Muscle of arm (tissue), 12 donors: ENCODE data around the gene TNS4. TPM values are rescaled to one million over a fixed set of nuclear protein-coding genes. Genes with fewer than 3 reads are reported as not detected.

Experiments
- DNase-seq: peaks from one replicate; pipeline ENCODE4 v3.0.0-alpha.2; 2013
- polyA plus RNA-seq, 12 donors: library from polyadenylated mRNA; unstranded; fragments of 120-200 nt; gene quantifications; one replicate each; pipeline ENCODE4 v1.2.1, GENCODE V29; 2013; ENCODE audit not compliant: insufficient read length in 12 of 12

The TNS4 gene
- polyA plus RNA-seq, 12 donors = 0.04 to 6.8 (median 0.15) TPM; not detected in 5

DNA sequence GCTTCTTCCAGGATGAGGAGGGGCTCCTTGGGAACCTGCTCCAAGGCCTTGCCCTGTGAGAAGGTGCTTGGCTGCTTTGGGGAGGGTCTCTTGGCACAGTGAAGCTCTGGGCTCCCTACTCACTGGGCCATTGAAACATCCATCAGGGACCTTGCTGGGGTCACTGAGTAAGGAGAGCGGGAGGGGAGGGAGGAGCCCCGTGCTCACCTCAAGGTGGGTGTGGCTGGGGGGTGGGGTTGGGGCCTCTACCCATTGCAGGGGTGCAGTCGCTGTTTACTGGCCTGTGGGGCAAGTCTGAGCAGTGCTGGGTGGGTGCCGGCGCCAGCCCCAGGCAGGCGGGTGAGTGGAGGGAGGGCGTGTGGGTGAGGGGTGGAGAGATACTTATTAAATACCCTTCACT, 9.9 kb downstream of the TNS4 start:
- DNase-seq = no peak

DNA sequence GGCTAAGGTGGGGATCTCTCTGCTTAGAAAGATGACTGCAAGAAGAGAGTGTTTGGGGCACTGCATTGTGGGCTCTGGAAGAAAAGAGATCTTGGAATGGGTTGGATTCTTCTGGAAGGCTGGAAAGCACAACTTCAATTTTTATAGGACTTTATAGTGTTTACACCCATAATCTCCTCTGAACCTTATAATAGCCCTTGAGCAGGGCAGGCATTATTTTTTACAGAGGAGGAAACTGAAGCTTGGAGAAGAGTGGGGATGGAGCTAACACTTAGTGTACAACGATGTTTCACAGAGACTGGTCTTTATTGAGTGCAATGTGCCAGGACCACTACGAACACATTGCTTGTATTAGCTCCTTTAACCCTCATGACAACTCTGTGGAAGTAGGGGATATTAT, 10.4 kb downstream of the TNS4 start:
- no peak for DNase-seq

GRCh38 chr17:40490289-40490853, 11.1 kb downstream of the TNS4 start:
- DNase-seq = no peak

- no peak for DNase-seq
These were observed 13.9 kb downstream of the TNS4 start for GRCh38 chr17:40487371-40488020.

- DNase-seq = no peak
These were observed 14.7 kb downstream of the TNS4 start for GRCh38 chr17:40486522-40487370.

DNA sequence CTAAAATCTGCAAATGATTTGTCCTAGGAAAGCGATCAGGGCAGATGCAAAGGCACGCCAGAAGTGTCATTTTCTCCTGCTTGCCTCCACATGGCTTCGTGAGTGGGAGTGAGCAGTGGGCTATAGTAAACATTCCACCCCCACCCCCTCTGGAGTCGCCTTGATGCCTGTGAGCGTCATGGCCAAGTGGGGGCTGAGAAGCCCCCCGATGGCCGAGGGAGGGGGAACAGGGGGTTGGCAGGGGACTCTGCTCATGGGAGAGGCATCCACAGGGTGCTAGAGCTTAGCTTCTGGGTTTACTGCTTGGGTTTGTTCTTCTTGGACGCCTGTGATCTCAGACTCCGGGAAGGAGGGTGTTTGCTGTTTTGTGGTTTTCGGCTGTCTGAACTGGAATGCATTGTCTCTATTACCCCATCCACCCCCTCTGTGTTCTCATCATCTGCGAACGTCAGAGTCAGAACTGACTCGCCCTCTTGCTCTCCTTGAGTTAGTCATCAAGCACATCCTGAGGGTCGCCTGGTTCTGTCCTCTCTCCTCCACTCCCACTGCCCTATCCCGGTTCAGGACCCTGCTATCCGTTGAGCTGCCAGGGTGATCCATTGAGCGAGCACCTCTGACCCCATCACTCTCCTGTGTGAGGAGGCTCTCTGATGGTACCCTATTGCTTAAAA, 15.4 kb downstream of the TNS4 start:
- no peak for DNase-seq

DNA sequence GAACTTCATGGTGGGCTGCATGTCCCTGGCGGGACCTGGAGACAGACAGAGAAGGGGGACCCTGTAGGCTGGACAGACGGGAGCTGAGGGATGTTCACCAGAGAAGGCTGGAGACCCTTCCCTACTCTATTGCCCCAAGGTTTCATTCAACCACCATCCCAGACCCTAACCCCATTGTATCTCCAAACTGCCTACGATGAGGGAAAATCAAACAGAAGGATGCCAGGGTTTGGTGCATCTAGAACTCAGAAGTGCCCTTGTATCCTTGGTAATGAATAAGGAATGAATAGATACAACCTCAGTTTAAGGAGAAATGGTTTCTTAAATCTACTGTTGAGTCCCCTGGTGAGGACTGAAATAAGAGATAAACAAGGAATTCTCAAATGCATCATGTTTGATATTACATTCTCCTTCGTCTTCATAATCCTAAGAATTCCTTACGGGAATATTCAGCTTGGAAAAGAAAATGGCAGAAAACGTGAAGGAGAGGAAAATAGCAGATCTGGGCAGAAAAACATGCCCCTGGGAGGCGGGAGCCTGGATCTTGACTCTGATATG, 16.4 kb downstream of the TNS4 start:
- DNase-seq = no peak

- no peak for DNase-seq
These were observed 17.0 kb downstream of the TNS4 start for GRCh38 chr17:40484285-40484972.

DNA sequence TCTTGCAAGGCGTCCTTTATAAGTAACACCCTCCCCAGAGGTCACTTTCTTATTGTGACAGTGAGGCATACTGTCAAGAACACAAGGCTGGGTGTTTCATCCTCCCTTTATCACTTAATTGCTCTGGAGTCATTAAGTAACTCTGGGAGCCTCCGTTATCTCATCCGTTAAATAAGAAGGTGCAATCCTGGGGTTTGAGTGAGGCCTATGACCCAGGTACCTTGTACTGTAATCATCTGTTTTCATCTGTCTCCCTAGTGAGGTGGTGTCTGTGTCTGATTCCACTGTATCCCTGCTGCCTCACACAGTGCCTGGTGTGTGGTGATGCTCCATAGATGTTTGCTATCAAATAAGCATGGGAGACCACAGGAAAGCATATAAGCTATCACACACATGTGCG, 17.7 kb downstream of the TNS4 start:
- no peak for DNase-seq

DNA sequence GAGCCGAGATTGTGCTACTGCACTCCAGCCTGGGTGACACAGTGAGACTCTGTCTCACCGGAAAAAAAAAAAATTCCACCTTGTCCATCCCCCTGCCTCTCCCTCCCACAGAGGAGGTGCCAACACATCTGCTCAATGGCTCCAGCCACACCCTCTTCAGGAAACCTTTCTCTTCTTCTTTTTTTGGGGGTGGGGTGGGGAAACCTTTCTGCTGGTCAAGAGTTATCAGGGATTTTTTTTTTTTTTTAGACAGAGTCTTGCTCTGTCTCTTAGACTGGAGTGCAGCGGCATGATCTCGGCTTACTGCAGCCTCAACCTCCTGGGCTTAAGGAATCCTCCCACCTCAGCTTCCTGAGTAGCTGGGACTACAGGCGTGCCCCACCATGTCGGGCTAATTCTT, 18.7 kb downstream of the TNS4 start:
- no peak for DNase-seq

- DNase-seq = no peak
These were observed 20.3 kb downstream of the TNS4 start for GRCh38 chr17:40481106-40481505.

GRCh38 chr17:40480501-40481003, 20.9 kb downstream of the TNS4 start:
- DNase-seq = no peak

- no peak for DNase-seq
These were observed 21.5 kb downstream of the TNS4 start for GRCh38 chr17:40479754-40480480.

DNA sequence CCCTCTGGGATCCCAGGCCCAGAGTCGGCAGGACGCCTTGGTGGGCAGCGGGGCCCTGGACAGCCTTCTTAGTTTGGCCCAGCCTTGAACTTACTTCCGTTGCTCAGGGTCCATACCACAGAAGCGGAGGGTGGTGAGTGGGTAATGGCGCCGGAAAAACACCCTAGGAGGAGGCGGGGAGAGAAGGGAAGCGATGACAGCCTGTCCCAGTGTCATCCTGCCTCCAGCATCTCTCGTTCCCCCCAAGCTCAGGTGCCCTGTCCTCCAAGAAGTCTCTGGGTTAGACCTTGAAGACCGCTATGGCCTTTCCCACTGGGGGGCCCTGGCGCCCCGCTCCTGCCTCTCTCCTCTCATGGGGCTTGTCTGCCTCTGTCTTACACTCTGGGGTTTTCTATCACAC, 22.9 kb downstream of the TNS4 start:
- DNase-seq = no peak

DNA sequence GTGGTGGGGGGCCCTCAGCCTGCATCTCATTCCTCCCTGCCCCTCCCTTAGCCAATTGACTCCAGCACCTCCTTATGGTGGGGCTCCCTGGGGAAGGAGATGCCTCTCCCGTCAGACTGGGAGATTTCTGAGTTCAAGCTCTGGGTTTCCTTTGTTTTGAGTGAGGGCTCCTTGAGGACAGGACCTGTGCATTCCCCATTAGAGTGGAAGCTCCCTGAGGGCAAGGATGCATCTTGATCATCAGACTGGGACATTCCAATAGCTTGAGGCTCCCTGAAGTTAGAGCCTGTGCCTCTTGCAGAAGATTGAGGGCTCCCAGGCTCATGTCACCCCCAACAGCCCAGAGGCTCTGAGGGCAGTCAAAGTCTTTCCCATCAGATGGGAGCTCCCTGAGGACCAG, 23.6 kb downstream of the TNS4 start:
- DNase-seq = no peak

DNA sequence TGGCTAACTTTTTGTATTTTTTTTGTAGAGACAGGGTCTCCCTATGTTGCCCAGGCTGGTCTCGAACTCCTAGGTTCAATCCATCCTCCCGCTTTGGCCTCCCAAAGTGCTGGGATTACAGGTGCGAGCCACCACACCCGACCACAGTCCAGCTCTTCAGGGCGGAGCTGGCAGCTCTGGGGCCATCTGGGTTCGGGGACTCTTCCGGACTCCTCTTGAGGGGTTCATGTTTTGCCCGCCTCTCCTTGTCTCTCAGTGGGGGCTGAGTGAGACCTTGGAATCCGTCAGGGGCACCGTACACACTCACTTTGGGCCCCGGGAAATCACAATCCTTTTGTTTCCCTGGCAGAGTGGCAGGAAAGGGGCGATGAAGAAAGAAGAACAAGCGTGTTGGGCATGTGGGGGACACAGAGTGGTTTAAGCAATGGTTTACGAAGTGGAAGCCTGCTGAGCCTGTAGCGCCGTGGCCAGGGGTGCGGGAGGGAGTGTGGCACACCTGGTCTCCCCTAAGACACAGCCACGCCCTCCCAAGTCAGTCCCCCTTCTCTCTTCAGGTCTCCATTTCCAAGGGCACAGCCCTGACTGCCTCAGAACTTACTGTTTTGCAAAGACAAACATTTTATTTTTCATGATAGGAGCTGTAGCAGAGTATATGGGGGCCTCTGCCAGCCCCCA, 26.1 kb downstream of the TNS4 start:
- DNase-seq = no peak

DNA sequence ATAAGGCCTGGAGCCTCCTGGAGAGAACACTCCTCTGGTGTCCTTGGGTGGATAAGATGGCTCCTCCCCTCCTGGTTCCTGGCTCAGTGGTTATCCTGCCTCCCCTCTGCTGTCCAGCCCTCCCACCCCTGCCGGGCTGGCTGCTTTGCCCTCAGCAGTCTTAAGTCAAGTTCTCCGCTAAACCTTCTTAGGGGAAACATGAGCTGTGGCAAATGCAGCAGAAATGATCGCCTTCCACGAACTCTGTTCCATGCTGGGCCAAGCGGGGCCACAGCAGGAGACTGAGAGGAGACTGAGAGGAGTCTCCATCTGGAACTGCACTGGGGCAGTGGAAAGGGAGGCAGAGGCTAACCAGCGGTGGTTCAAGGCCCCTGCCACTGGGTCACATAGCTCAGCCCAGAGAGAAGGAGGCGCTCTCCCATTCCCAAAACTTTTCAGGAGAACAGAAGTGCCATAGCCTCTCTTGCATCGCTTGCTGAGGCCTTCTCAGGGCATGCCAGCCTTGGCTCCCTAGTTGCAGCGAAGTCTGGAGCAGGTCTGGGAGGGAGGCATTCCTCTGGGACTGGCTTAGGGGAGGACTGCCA, 26.9 kb downstream of the TNS4 start:
- DNase-seq = no peak

GRCh38 chr17:40473573-40474365, 27.7 kb downstream of the TNS4 start:
- no peak for DNase-seq
